MM.1S (cell line): ENCODE results near the gene COA8.

ENCODE experiments used
- EZH2phosphoT487 ChIP-seq: fragments of 300-600 bp; sonication (generic); IDR thresholded peaks from 2 replicates; pipeline ENCODE4 v1.6.1; 2018; ENCODE audit warnings: antibody characterized with exemption, low read length
- TF ChIP-seq, protein P1 (sequence below): fragments of 300-600 bp; sonication (generic); IDR thresholded peaks from 2 replicates; pipeline ENCODE4 v1.5.1; 2016; ENCODE audit warnings: antibody characterized with exemption, low read length, mixed read lengths

DNA sequence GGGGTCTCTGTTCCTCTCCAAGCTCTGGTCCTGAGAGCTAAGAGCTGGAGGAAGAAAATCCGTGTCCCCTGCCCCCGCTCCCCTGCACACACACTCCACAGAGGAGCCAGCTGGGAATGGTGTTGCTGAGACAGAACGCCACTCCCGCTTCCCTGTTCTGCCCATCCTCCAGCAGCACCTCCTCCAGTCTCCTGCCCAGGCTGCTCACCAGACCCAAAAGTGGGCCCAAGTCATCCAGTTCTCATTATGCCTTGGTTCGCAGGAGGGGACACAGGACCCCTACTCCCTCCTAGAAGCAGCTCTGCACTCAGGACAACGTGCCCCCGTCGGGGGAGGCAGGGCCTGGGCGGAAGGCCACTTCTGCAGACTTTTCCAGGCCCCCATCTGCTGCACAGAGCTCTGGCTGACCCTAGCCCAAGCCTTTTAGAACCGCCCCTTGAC is 34.6 kb upstream of the COA8 start:
- TF ChIP-seq, protein P1, sequence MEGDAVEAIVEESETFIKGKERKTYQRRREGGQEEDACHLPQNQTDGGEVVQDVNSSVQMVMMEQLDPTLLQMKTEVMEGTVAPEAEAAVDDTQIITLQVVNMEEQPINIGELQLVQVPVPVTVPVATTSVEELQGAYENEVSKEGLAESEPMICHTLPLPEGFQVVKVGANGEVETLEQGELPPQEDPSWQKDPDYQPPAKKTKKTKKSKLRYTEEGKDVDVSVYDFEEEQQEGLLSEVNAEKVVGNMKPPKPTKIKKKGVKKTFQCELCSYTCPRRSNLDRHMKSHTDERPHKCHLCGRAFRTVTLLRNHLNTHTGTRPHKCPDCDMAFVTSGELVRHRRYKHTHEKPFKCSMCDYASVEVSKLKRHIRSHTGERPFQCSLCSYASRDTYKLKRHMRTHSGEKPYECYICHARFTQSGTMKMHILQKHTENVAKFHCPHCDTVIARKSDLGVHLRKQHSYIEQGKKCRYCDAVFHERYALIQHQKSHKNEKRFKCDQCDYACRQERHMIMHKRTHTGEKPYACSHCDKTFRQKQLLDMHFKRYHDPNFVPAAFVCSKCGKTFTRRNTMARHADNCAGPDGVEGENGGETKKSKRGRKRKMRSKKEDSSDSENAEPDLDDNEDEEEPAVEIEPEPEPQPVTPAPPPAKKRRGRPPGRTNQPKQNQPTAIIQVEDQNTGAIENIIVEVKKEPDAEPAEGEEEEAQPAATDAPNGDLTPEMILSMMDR, result no peak
- TF ChIP-seq EZH2phosphoT487, result no peak
